NCI-H226 (cell line): ENCODE data around the gene ALPL.
"Not testable (repeated sequence)": the region's sequence is repeated elsewhere in the genome, so short reads cannot be mapped to it uniquely, and the experiment has no call there.

Experiments used
- DNase-seq: peaks from one replicate; pipeline ENCODE4 v3.0.0-alpha.2; 2015

Gene ALPL

DNA sequence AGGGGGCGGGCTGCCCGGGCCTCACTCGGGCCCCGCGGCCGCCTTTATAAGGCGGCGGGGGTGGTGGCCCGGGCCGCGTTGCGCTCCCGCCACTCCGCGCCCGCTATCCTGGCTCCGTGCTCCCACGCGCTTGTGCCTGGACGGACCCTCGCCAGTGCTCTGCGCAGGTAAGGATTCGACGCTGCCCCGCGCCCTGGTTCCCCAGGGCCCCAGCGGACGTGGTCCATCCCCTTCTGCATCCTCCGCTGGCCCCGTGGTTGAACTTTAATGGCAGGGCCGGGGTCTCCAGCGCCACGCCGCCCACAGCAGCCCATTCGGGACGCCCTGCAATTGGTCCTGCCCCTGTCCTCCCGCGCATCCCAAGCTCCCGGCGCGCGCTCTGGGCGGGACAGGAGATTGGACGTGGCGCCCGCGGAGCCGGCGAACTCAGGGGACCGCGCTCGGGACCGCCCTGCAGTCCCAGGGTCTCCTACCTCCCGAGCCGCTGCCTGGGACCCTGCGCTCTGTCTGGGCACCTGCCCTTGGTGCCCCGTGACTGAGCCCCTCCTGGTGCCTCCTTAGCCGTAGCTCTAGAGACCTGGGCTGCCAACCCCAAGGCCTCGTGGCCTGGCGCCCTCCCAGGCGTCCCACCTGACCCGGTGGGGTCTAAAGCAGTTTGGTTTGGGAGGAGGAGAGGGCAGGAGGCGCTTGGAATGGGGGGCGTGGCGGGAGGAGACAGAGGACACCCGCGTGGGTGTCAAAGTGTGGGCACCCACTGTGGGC, at the start of gene ALPL:
Gene ALPL, plus strand, starts transcription at position 73 of the 762 bp plus-strand sequence. CDS start 44,659 bp downstream, outside the sequence.
- no peak for DNase-seq

GRCh38 chr1:21465127-21465526, 44.1 kb upstream of the ALPL start:
- DNase-seq: not testable (repeated sequence)

- DNase-seq: not testable (repeated sequence)
Measured at GRCh38 chr1:21467946-21468345, 41.3 kb upstream of the ALPL start.

DNA sequence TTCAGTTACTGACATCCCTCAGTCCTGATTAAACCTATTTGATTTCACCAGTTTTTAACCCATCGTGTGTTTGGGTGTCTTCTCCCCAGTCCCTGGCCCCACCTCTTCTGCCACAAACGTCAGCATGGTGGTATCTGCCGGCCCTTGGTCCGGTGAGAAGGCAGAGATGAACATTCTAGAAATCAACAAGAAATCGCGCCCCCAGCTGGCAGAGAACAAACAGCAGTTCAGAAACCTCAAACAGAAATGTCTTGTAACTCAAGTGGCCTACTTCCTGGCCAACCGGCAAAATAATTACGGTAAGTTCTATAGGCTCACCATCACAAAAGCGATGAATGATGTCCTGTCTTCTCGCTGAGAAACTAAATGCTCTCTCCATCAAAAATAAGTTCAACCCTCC, 40.6 kb upstream of the ALPL start:
- no peak for DNase-seq

DNA sequence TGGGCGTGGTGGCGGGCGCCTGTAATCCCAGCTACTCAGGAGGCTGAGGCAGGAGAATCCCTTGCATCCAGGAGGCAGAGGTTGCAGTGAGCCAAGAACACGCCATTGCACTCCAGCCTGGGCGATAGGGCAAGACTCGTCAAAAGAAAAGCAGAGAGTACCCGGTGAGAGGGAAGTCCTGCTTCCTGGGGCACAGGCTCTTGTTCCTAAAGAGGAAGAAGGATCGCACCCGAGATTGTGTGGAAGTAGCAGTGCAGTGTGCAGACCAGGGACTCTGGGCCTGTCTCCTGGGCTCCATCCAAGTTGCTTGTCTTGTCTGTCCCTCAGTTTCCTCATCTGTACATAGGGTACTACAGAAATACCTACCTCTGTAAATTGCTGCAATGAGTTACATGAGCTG, 39.6 kb upstream of the ALPL start:
- DNase-seq: no peak

GRCh38 chr1:21472861-21473260, 36.4 kb upstream of the ALPL start:
- no peak for DNase-seq

DNA sequence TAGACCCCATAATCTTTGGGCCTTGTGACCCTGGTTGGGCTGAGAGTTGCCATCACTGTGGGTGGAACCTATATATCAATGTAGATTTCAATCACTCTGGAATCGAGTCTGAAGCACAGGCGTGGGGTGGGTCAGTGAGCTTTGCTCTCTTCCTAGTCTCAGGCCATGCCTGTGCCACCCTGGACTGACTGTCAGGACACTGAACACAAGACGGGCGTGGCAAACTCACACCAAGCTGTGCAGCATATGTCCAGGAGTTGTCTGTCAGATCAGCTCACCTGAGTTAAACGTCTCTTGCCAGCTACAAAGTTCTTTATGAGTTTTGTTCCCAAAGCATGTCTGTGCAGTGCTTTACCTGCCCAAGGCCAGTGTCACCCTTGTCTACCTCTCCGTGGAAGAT, 30.9 kb upstream of the ALPL start:
- no peak for DNase-seq

DNA sequence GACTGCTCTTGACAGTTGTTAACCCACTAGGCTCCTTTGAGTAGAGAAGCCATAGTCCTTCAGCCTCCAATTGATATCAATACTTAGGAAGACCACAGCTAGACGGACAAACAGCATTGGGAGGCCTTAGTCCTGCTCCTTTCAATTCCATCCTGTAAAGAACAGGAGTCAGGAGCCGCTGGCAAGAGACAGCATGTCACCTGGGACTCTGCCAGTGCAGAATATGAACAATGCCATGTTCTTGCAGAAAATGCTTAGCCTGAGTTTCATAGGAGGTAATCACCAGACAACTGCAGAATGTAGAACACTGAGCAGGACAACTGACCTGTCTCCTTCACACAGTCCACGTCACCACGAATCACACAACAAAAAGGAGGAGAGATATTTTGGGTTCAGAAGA, 25.3 kb upstream of the ALPL start:
- DNase-seq: not testable (repeated sequence)

DNA sequence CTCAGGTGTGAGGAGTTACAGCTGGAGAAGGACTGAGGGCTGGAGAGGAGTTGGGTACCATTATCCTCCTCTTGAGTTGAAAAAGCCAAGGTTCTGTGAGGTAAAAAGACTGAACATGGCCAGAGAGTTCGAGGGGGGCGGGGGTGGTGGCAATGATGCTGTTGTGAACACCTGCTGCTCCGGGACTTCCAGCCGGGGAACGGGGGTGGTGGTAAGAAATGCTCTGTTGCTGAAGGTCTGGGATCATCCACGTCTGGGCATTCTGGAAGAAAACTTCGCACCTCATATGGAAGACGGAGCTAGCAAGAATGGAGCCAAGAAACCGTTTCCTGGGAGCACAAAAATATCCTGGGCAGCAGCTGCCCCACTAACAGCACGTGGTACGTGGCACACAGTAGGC, 20.1 kb upstream of the ALPL start:
- DNase-seq: no peak

GRCh38 chr1:21490774-21491487, 18.3 kb upstream of the ALPL start:
- peak; percentile 49 for DNase-seq

DNA sequence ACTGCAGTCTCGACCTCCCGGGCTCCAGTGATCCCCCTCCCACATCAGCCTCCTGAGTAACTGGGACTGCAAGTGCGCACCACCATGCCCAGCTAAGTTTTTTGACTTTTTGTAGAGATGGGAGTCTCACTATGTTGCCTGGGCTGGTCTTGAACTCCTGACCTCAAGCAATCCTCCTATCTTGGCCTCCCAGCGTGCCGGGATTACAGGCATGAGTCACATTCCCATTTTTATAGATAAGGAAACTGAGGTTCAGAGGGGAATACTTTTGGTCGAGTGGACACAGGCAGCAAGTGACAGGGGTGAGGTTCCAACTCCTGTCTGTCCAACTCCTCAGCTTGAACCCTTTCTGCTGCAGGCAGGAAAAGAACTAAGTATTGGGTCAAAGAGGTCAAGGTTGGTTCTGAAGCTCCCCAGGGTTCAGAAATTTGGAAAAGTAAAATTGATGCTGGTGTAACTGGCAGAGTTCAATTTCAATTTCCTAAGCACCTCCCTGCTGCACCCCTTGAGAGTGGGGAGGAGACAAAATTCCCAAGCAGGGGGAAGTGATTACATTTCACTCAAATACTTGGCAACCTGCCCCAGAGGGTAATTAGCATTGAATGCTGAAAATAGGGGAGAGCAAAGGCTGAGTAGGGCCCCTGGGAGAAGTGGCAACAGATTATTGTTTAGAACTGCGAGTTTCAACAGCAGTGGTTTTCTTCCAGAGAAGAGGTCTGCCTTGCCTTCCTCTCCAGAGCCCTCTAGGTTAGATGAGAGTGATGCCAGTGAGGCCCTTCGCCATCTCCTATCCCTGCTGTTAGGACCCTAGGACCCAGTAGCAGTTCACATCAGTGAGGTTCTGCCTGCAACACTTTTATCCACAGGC, 17.5 kb upstream of the ALPL start:
- DNase-seq: no peak

- no peak for DNase-seq
Measured at GRCh38 chr1:21492356-21492625, 16.9 kb upstream of the ALPL start.

- no peak for DNase-seq
Measured at GRCh38 chr1:21494196-21494595, 15.0 kb upstream of the ALPL start.

GRCh38 chr1:21495225-21495820, 13.9 kb upstream of the ALPL start:
- DNase-seq: no peak

DNA sequence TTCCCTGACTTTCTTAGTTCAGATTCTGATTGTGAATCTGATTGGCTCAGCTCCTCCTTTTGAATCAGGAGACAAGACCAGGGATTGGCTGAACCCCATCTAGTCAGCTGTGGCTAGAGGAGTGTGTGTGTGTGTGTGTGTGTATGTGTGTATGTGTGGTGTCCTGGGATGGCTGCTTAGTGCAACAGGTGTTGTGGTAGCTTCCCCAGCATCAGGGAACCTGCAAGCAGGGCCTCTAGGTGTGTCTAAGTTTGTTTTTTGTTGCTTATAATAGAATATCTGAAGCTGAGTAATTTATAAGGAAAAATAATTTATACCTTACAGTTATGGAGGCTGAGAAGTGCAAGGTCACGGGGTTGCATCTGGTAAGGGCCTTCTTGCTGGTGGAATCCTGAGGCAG, 13.2 kb upstream of the ALPL start:
- no peak for DNase-seq

GRCh38 chr1:21496886-21497285, 12.3 kb upstream of the ALPL start:
- DNase-seq: no peak

GRCh38 chr1:21497466-21498061, 11.7 kb upstream of the ALPL start:
- no peak for DNase-seq

GRCh38 chr1:21499283-21499950, 9.8 kb upstream of the ALPL start:
- no peak for DNase-seq

DNA sequence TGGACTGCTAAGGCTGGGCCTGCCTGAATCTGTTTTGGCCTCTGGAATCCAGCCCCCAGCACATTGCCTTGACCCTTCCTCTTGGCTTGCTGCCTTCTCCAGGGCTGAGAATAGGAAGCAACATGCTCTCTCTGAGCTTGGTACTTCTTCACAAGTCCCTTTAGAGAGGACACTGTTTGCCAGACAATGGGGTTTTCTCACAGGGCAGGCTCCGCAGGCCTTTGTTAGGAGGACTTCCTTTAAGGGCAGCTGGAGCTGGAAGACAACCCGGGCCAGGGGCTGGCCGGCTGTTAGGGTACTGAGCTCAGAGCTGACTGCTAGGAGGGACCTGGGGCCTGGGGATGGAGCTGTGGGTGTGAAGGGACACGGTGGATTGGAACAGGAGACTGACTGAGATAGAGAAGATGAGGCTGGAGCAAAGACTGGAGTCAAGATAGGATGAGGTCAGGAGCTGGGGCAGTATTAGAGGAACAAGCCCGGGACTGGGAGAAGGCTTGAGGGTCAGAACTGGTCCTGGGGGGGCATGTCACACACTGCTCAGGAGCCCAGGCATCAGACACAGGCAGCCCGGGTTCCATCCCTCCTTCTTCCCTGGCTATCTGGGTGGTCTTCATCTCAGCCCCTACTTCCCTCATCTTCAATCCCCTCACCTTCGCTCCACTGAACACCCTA, 5.4 kb upstream of the ALPL start:
- DNase-seq: no peak

- no peak for DNase-seq
Measured at GRCh38 chr1:21506804-21507203, 2.4 kb upstream of the ALPL start.

- no peak for DNase-seq
Measured at GRCh38 chr1:21507511-21508270, 1.5 kb upstream of the ALPL start.
